ENCODE measurements around the gene DYRK1A.

DYRK1A gene

GRCh38 chr21:37385179-37385765, 18.7 kb downstream of the DYRK1A start:
- DNase-seq (ENCODE audit: low spot score), result no peak

DNA sequence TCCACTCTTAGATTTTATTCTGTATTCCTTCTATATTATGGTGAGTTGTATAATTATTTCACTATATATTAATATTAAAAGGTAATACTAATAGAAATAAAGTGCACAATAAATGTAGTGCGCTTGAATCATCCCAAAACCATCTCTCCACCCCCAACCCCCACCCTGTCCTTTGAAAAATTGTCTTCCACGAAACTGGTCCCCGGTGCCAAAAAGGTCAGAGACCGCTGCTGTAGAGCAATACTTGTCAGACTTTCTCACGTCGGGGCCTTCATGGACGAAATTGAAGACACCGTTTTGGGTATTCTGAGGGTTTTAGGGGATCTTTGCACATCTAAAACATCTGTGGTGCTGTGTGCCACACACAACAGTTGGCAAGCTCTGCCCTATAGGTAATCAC, 19.6 kb downstream of the DYRK1A start:
- no peak for DNase-seq (ENCODE audit: low spot score)

DNA sequence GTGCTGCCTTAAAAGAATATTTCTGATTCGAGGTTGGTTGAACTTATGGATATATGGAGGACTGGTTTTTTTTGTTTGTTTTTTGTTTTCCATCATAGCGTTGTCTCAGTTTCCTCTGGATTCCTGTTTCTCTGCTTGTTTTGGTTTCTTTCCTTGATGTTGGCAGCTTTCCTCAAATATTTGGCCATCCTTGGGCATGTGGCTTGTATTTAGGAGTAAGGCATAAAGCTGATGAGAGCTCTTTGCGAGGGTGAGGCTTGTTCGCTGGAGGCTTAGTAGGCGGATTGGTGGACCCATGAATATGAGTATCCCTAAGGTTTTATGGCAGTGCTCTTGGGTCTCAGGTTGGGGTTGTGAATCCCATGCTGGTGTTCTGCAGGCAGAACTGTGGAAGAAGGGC, 22.9 kb downstream of the DYRK1A start:
- DNase-seq (ENCODE audit: low spot score), result no peak

DNA sequence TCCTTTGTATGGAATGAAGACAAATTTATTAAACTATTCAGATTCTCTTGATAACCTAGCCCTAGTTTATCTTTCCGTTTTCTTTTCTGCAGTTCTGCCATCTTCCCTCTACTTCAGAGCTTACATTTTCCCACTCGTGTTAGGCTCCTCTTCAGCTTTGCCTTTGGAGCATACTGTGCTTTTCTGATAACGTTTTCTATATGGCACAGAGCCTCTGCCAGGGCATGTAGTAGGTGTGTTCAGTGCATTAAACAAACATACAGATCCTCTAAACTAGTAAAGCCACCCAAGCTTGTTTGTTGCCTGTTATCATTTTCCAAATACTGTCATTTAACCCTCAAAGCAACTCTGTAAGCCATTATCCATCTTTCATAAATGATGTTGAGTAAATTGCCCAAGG, 25.1 kb downstream of the DYRK1A start:
- no peak for DNase-seq (ENCODE audit: low spot score)

DNA sequence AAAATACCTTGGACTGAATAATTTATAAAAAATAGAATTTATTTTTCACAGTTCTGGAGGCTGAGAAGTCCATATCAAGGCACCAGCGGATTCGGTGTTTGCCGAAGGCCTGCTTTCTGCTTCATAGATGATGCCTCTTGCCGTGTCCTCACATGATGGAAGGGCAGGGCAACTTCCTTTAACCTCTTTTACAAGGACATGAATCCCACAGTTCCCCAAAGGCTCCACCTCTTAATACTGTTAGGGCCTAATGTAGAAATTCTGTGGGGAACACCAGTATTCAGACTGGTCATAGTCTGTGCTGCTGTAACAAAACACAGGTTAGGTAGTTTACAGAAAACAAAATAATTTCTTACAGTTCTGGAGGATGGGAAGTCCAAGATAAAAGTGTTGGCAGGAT, 25.9 kb downstream of the DYRK1A start:
- no peak for DNase-seq (ENCODE audit: low spot score)

GRCh38 chr21:37393030-37393429, 26.5 kb downstream of the DYRK1A start:
- no peak for DNase-seq (ENCODE audit: low spot score)

- no peak for DNase-seq (ENCODE audit: low spot score)
These were observed 27.2 kb downstream of the DYRK1A start for GRCh38 chr21:37393786-37394185.

DNA sequence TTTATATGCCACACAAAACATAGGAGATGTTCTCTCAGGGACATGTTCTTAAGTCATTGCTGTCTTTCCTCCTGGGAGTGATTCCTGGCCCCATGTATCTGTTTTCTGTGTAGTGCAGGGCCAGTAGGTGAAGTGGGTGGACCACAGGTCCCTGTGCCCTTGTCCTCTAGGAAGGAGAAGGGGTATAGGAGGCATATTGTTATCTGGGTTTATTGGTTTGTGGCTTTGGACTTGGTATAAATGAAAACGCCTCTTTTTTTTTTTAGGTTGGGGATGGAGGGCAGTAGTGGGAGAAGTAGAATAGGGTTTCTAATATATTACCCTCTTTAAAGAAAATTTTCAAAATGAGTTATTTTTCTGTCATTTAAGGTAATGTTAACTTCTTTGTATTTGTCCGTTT, 29.4 kb downstream of the DYRK1A start:
- no peak for DNase-seq (ENCODE audit: low spot score)

- no peak for DNase-seq (ENCODE audit: low spot score)
These were observed 30.3 kb downstream of the DYRK1A start for GRCh38 chr21:37396855-37397254.

GRCh38 chr21:37398697-37399096, 32.1 kb downstream of the DYRK1A start:
- DNase-seq (ENCODE audit: low spot score), result peak; percentile 28

DNA sequence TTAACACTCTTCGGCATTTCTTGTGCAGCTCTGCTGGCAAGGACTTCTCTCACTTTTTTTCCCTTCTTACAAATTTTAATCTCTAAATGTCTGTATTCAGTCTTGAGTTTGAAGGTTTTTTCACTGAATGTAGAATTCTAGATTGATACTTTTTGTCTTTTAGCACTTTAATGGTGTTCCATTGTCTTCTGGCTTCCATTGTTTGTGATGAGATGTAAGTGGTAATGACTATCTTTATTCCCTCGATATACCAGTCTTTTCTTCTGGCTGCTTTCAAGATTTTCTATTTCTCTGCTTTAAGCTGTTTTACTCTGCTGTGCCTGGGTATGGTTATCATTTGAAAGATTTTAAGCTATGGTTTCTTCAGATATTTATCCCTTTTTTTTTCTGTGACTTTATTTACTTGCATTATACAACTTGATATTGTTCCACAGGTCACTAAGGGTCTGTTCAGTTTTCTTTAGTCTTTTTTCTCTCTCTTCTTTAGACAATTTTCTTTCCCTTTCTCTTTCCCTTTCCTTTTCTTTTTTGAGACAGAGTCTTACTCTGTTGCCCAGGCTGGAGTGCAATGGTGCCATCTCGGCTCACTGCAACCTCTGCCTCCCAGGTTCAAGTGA, 35.8 kb downstream of the DYRK1A start:
- DNase-seq (ENCODE audit: low spot score), result no peak

GRCh38 chr21:37405629-37406028, 39.1 kb downstream of the DYRK1A start:
- no peak for DNase-seq (ENCODE audit: low spot score)

DNA sequence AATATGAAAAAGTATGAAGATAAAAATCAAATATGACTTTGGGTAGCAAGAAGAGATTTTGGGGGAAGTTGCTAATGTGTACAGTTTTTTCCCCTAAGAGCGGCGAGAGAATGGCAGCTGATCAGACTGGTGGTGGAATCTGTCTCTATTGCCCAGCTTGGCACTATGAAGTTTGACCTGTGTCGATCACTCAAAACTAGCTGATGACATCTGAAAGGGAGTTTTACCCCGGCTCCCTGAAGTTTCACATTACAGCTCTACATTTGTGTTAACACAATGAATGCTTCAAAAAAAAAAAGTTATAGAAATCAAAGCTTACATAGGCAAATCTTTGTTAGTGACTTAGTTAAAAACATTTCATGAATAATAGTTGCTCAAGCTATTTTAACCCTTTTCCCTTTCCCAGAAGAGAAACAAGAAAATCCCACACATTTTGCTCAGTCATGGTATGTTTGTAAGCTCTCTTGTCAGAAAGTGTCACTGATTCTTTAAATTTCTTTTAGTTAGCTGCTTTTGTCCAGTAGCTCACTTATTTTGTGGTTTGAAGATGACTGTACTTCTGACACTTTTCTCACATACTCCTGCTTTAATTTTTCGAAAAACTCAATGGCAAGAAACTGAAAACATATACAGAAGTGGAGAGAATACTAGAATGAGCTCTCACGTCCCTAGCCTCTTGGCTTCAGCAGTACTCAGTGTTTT, 41.3 kb downstream of the DYRK1A start:
- DNase-seq (ENCODE audit: low spot score), result no peak

DNA sequence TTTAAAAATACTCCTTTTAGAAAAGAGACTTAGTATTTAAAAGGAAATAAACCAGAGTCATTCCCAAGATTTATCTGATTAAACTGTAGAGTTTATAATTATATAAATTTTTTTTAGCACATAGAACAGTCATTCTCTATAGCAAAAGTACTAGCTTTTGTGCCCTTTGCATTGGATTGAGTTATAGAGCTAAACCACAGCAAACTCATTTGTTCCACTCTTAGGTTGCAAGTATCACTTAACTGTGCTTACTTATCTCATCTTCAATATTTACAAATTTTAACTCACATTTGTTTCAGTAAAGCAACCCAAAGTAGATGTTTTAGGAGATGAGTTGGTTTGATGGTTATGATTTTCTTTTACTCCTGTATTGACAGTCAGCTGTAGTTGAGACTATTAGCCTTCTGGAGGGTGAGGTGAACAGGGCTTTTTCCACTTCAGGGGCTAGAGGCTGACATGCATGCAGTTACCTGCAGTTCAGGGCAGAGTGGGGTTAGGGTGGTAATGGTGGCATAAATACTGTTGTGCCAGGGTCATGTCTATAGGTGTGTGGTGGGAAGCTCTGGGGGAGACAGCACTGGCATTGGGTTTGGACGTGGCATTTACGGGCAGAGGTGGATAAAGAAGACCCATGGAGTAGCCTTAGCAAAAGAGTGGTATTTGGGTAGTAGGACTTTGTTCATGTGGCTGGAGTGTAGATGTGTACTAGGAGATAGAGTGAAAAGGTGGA, 42.1 kb downstream of the DYRK1A start:
- DNase-seq (ENCODE audit: low spot score), result no peak

DNA sequence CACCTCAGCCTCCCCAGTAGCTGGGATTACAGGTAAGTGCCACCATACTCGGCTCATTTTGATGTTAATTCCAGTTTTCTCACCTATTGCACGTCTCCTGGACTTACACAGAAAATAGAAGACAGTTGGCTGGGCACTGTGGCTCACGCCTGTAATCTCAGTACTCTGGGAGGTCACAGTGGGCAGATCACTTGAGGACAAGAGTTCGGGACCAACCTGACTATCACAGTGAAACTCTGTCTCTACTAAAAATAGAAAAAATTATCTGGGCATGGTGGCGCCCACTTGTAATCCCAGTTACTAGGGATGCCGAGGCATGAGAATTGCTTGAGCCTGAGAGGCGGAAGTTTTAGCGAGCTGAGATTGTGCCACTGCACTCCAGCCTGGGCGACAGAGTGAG, 44.1 kb downstream of the DYRK1A start:
- DNase-seq (ENCODE audit: low spot score), result no peak

DNA sequence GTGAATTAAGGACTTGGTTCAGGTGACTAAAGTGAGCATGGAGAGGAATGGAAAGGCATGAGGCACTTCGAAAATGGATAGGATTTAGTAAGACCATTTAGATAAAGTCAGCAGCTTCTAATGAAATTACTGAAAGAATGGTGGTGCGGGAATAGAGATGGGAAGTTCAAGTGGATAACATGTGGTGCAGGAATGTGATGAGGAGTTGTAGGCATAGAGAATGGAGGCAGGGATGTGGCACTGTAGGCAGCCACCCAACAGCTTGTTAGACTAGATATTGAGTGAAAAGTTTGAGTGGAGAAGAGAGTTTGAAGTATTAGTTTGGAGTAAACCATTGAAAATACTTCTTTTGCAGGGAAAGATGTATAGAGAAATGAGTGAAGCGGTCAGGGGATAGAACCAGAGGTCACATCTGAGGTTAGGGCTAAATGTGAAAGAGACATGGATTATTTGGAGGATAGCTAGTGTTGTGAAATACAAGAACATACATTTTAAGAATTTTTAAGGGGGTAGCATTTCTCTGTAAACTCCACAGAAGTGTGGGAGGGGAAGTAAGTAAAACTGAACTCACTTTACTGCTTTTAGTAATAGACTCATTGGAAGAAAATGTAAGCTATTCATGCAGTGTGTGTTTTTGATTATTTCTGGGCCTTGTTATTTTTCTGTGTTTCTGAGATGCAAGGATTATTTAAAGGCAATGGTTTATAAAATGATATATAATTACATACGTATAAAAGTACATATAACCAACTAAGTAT, 46.2 kb downstream of the DYRK1A start:
- no peak for DNase-seq (ENCODE audit: low spot score)

GRCh38 chr21:37413553-37414291, 47.1 kb downstream of the DYRK1A start:
- no peak for DNase-seq (ENCODE audit: low spot score)

DNA sequence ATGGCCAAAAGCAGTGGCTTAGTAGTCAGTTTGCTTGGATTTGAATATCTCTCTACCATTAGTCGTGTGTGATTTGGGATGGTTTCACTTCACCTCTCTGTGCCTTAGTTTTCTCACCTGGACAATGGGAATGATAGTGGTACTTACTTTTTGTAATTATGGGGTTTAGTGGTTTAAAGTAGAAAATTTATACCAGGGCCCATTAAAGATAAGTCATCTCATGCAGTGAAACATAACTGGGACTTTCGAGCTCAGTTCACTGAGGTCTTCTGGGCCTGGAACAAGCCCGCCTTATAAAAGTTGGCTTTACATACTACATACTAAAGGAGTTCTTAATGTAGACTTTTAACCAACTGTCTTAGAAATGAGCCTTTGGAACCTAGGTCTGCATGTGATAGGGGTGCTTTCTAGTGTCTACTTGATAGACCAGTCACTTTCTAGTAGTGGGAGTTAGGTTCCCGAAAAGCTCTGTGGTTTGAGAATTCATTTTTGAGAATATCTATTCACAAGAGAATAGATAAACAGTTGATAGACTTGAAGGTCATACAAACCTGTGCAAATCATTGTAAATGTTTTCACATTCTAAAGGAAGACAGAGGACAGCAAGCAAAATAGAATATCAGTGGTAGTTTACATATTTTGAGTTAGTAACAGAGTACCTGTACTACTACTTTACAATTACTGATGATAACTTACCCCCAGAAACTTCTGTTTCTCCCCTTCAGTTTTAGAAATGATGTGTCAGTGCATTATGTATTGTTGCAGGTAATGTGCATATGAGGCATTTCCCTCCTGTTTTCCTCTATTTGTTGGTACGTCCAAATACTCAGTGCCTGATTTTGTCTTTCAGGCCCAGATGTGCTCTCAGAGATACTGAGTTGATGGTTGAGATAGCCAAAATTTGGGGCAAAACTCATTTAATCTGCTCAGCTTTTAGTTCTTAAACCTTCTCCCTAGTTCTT, 48.0 kb downstream of the DYRK1A start:
- DNase-seq (ENCODE audit: low spot score), result no peak

- no peak for DNase-seq (ENCODE audit: low spot score)
These were observed 49.4 kb downstream of the DYRK1A start for GRCh38 chr21:37415939-37416338.

- DNase-seq (ENCODE audit: low spot score), result no peak
These were observed 50.3 kb downstream of the DYRK1A start for GRCh38 chr21:37416914-37417313.

Measured in CD4-positive, alpha-beta T cell treated with Interleukin-6 at 100 ng/mL for 8 hours (primary cell).